Peyer's patch (tissue), 4 donors: ENCODE results near the gene SLC12A9. TPM values are rescaled to one million over a fixed set of nuclear protein-coding genes. Genes with fewer than 3 reads are reported as not detected.

ENCODE experiments used
- DNase-seq, 3 donors: peaks; one replicate each; pipeline ENCODE4 v3.0.0-alpha.2; 2017 to 2019
- H3K27ac ChIP-seq, 4 donors: fragments of 200-600 bp; sonication (generic); one replicate each; pipeline ENCODE4 v1.5.1; 2016 to 2019
- H3K27me3 ChIP-seq, 2 donors: fragments of 200-600 bp; sonication (generic); one replicate each; pipeline ENCODE4 v1.5.1; 2019
- H3K36me3 ChIP-seq, 3 donors: fragments of 200-600 bp; sonication (generic); one replicate each; pipeline ENCODE4 v1.5.1; 2016 to 2019
- H3K4me1 ChIP-seq, 4 donors: fragments of 200-600 bp; sonication (generic); one replicate each; pipeline ENCODE4 v1.5.1; 2016 to 2019
- H3K4me3 ChIP-seq, 4 donors: fragments of 200-600 bp; sonication (generic); 1 replicate in 3 of 4; 2 replicates in 1 of 4; pipeline ENCODE4 v1.5.1; 2016 to 2019; ENCODE audit warnings: mild to moderate bottlenecking in 1 of 4
- H3K9me3 ChIP-seq, 4 donors: fragments of 200-600 bp; sonication (generic); one replicate each; pipeline ENCODE4 v1.5.1; 2016 to 2019; ENCODE audit warnings: mild to moderate bottlenecking in 1 of 4
- POLR2A ChIP-seq, 2 donors: fragments of 450-650 bp; IDR thresholded peaks; one replicate each; pipeline ENCODE4 v1.5.1; 2017; ENCODE audit warnings: antibody characterized with exemption in 2 of 2, mild to moderate bottlenecking in 2 of 2, moderate library complexity in 2 of 2
- total RNA-seq, 4 donors: library from RNA; depleted of rRNA; stranded (reverse); fragments of >200 nt; gene quantifications; one replicate each; pipeline ENCODE4 v1.1.0, GENCODE V29; 2016
- TF ChIP-seq, protein P1 (sequence below), 6 experiments: fragments of 450-650 bp in 4 of 6; fragments of 200-600 bp in 2 of 6; sonication (generic) in 1 of 6; IDR thresholded peaks; one replicate each; pipeline ENCODE4 v1.5.1; 2017 to 2019; ENCODE audit warnings: antibody characterized with exemption in 6 of 6, mild to moderate bottlenecking in 3 of 6, moderate library complexity in 1 of 6

The SLC12A9 gene
- total RNA-seq, 4 donors from 2014 or later: 24.8 to 51.1 (median 28.2) TPM

DNA sequence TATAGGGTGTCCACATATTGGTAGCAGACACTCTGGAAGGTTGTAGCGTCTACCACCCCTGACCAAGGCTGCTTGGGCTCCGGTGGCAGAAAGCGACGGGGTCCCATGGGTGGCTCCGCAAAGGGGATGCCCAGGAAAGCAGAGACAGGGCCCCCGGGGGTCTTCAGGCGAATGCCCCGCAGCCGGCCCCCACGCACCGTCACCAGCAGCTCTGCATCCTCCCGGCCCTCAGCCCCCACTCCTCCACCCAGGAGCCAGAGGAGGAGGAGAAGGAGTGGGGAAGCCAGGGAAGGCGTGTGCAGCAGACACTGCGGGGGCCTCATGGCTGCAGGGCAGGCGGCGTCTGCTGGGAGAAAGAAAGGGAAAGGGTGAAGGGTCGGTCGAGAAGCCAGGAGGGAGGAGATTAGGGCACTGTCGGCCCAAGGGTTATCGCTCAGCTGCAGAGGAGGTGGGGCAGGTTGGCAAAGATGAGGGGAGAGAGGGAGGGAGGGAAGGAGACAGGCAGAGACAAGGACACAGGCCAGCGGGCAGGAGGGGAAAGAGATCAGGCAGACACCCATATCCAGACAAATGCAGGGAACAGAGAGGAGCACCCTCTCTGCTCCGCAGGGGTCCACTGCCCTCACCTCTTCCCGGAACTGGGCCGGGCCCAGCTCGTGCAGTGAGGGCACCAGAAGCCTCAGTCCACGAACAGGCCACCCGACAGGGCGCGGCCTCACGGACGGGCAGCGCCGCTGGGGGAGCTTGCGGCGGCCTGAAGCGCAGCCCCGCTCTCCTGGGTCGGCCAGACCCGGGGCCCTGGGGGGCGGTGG is 41.6 kb downstream of the SLC12A9 start:
- no peaks in the 10 kb centered on the region for H3K36me3 ChIP-seq
- H3K9me3 ChIP-seq: no peaks in the 10 kb centered on the region
- H3K27ac ChIP-seq: peak overlapping the region in 1 of 4 donors; percentile 35
- DNase-seq: no peak
- TF ChIP-seq, protein P1, sequence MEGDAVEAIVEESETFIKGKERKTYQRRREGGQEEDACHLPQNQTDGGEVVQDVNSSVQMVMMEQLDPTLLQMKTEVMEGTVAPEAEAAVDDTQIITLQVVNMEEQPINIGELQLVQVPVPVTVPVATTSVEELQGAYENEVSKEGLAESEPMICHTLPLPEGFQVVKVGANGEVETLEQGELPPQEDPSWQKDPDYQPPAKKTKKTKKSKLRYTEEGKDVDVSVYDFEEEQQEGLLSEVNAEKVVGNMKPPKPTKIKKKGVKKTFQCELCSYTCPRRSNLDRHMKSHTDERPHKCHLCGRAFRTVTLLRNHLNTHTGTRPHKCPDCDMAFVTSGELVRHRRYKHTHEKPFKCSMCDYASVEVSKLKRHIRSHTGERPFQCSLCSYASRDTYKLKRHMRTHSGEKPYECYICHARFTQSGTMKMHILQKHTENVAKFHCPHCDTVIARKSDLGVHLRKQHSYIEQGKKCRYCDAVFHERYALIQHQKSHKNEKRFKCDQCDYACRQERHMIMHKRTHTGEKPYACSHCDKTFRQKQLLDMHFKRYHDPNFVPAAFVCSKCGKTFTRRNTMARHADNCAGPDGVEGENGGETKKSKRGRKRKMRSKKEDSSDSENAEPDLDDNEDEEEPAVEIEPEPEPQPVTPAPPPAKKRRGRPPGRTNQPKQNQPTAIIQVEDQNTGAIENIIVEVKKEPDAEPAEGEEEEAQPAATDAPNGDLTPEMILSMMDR (IDR thresholded peaks at IDR 0.05): no peak
- TF ChIP-seq POLR2A (IDR thresholded peaks at IDR 0.05): no peak
- H3K4me1 ChIP-seq: peaks cover under 1 to 58% (median 29%) of the 10 kb centered on the region in 4 donors
- peak overlapping the region in 3 of 4 donors; percentile 60 to 70 (median 62) for H3K4me3 ChIP-seq
- H3K27me3 ChIP-seq: peaks cover 0 to 16% of the 10 kb centered on the region in 2 donors

DNA sequence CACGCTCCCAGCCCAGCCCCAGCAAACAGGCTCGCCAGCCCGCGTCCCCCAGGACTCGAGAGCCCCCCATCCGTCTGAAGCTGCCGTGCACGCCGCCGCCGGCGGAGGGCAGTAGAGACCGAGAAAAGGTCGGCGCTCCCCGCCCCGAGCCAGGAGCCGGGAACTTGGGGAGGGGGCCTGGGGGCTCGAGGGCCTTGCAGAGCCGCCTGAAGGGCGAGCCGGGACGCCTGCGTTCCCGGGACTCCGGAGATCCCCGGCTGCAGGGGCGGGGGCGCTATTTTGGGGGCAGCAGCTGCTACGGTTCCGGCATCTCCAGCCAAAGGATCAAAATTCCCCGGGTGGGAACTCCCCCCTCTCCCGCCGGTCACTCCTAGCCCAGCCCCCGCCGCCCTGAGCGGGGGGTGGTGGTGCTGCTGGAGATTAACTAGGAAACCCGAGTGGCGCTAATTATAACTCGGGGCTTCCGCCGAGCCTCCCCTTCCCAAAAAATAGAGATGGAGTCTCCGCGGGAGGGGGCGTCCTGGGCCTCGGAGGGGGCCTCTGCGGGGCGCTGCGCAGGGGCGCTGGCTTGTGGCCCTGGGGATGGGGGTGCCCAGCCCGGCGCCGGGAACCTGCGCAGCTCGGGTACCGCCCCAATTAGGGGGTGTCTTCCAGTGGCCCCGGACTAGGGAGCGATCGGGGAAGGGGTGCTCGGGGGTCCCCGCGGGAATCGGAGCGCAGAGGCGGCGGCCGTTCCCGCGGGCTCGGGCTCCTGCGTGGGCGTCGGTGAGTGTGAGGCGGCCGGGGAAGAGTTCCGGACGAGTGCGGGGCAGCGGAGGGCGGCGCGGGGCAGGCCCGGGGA is 42.6 kb downstream of the SLC12A9 start:
- DNase-seq: peak; percentile 52 to 78 (median 78)
- peaks cover 0 to 16% of the 10 kb centered on the region in 2 donors for H3K27me3 ChIP-seq
- no peaks in the 10 kb centered on the region for H3K36me3 ChIP-seq
- peak overlapping the region in 3 of 4 donors; percentile 35 to 86 (median 82) for H3K27ac ChIP-seq
- H3K4me3 ChIP-seq: peak overlapping the region; percentile 37 to 70 (median 61)
- H3K9me3 ChIP-seq: no peaks in the 10 kb centered on the region
- TF ChIP-seq, protein P1 (IDR thresholded peaks at IDR 0.05): peak; percentile 49 to 87 (median 84)
- no peak for TF ChIP-seq POLR2A (IDR thresholded peaks at IDR 0.05)
- peaks cover 0 to 57% (median 27%) of the 10 kb centered on the region in 4 donors for H3K4me1 ChIP-seq

DNA sequence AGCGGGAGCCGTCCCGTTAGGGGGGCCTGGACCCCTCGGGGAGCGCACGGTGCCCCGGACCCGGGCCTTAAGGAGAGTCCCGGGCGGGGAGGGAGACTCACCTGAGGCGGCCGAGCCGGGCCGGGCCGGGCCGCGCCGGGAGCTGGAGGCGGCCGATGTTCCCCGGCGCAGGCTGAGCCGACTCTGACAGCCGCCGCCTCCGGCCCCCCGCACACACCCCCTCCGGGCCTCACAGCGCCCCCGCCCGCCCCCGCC is 43.1 kb downstream of the SLC12A9 start, which contains the start of gene ACHE:
Gene ACHE, minus strand, starts transcription at position 188 of the 255 bp plus-strand sequence. CDS start 1,656 bp downstream, outside the sequence.
- TF ChIP-seq, protein P1 (IDR thresholded peaks at IDR 0.05): no peak
- peak in 1 of 2 donors; percentile 6 for TF ChIP-seq POLR2A (IDR thresholded peaks at IDR 0.05)
- Histone ChIP-seq H3K9me3 (no peaks in the 10 kb centered on the region), H3K27ac (peak within 1 kb of the TSS in 3 of 4 donors; percentile 35 to 86 (median 82)), H3K4me1 (peaks cover 0 to 51% (median 23%) of the 10 kb centered on the region in 4 donors), H3K27me3 (peaks cover 0 to 16% of the 10 kb centered on the region in 2 donors), H3K4me3 (peak within 1 kb of the TSS; percentile 37 to 70 (median 61)), H3K36me3 (no peaks in the 10 kb centered on the region)
- DNase-seq: no peak

DNA sequence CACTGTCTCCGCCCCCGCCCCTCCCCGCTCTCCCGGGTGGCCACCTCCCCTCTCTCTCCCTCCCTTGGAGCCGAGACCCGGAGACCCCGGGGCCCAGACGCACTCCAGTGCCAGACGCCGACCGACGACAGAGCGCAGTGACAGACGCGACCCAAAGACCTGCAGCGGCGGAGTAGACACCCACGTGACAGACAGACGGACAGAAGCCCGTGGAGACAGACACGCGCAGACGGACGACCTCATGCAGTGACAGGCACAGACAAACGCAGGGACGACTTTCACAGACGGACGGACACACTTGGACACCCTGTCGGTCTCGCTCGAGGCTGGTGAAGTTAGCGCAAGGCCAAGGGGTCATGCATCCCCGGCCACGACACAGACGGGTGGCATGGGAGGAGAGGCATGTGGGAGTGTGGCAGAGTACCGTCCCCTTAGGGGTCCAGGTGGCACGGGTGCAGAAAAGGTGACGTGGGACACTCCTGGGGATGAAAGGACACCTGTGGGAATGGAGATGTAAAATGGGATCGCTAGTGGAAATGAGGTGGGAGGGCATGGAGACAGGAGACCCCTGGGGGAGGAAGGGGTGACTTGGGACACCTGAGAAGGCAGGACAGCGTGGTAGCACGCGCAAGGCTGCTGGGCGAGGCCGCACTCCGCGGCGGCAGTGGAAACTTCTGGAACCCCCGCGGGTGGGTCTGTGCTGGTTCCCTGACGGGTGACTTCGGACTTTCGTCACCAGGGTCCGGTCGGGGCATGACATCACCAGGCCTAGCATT is 43.6 kb downstream of the SLC12A9 start:
- H3K4me3 ChIP-seq: peak overlapping the region; percentile 37 to 70 (median 61)
- DNase-seq: peak in 2 of 3 donors; percentile 81 to 84
- H3K4me1 ChIP-seq: peaks cover 0 to 46% (median 18%) of the 10 kb centered on the region in 4 donors
- H3K27me3 ChIP-seq: peaks cover 0 to 16% of the 10 kb centered on the region in 2 donors
- H3K9me3 ChIP-seq: no peaks in the 10 kb centered on the region
- H3K36me3 ChIP-seq: no peaks in the 10 kb centered on the region
- H3K27ac ChIP-seq: peak overlapping the region in 3 of 4 donors; percentile 35 to 86 (median 82)
- peak; percentile 40 to 71 for TF ChIP-seq POLR2A (IDR thresholded peaks at IDR 0.05)
- TF ChIP-seq, protein P1 (IDR thresholded peaks at IDR 0.05): no peak
